Endodermal cell (in vitro differentiated cells): ENCODE data around the gene CLCN7. TPM values are rescaled to one million over a fixed set of nuclear protein-coding genes. Genes with fewer than 3 reads are reported as not detected.

Experiments used
- DNase-seq: peaks from one replicate; pipeline ENCODE4 v3.0.0-alpha.2; 2017
- H3K27ac ChIP-seq: 2 replicates; pipeline ENCODE4 v1.5.1; 2013; ENCODE audit warnings: mild to moderate bottlenecking, low read depth, low read length, moderate library complexity
- H3K27me3 ChIP-seq: 2 replicates; pipeline ENCODE4 v1.6.1; 2013; ENCODE audit warnings: mild to moderate bottlenecking, low read length, moderate library complexity; ENCODE audit not compliant: insufficient read depth, control insufficient read depth, poor library complexity, severe bottlenecking
- H3K36me3 ChIP-seq: 2 replicates; pipeline ENCODE4 v1.7.0; 2013; ENCODE audit warnings: mild to moderate bottlenecking, low read length, moderate library complexity; ENCODE audit not compliant: control insufficient read depth, insufficient read depth
- H3K4me1 ChIP-seq: one replicate; pipeline ENCODE4 v1.7.0; 2013; ENCODE audit warnings: low read length; ENCODE audit not compliant: control insufficient read depth, insufficient read depth
- H3K4me3 ChIP-seq: 2 replicates; pipeline ENCODE4 v1.5.1; 2013; ENCODE audit warnings: mild to moderate bottlenecking, low read length, moderate library complexity
- H3K9ac ChIP-seq: 2 replicates; pipeline ENCODE4 v1.6.1; 2013; ENCODE audit warnings: mild to moderate bottlenecking, low read length, moderate library complexity; ENCODE audit not compliant: poor library complexity, severe bottlenecking; ENCODE audit errors: extremely low read depth
- H3K9me3 ChIP-seq: 2 replicates; pipeline ENCODE4 v1.6.1; 2013; ENCODE audit warnings: mild to moderate bottlenecking, low read length, moderate library complexity; ENCODE audit not compliant: control insufficient read depth
- H3K27ac Mint-ChIP-seq: 2 replicates; pipeline ENCODE4 v1.8.0; 2020; ENCODE audit warnings: mixed read lengths
- H3K27me3 Mint-ChIP-seq: 2 replicates; pipeline ENCODE4 v1.8.0; 2021; ENCODE audit warnings: mild to moderate bottlenecking, mixed read lengths; ENCODE audit not compliant: insufficient read depth
- H3K36me3 Mint-ChIP-seq: 2 replicates; pipeline ENCODE4 v1.8.0; 2020; ENCODE audit warnings: low read depth, mixed read lengths
- H3K4me1 Mint-ChIP-seq: 2 replicates; pipeline ENCODE4 v1.8.0; 2020; ENCODE audit warnings: mixed read lengths
- H3K4me3 Mint-ChIP-seq: 2 replicates; pipeline ENCODE4 v1.8.0; 2020; ENCODE audit warnings: mild to moderate bottlenecking, moderate library complexity, mixed read lengths
- H3K9me3 Mint-ChIP-seq: 2 replicates; pipeline ENCODE4 v1.8.0; 2020; ENCODE audit warnings: mild to moderate bottlenecking, mixed read lengths
- WGBS, 2 experiments: methylation state at CpG; one replicate each; pipeline versions ENCODE4 v1.1.5 to v1.1.7; 2013; ENCODE audit warnings: missing lambda C conversion rate in 2 of 2, mixed read lengths in 1 of 2; ENCODE audit not compliant: insufficient coverage in 1 of 2, insufficient read length in 1 of 2; 5-methylcytosine and 5-hydroxymethylcytosine counted together
- total RNA-seq, 2 donors: library from RNA; stranded (reverse); fragmentation: NEBNext Ultra II Directional in 1 of 2; extraction: Animal tissue kit (Norgen Biotek cat#: 25700) in 1 of 2; gene quantifications; 2 replicates in 1 of 2; 3 replicates in 1 of 2; pipeline ENCODE4 v1.2.1, GENCODE V29; 2021
- TF ChIP-seq, protein P1 (sequence below): fragments of 200-600 bp; sonication (generic); conservative IDR thresholded peaks from 2 replicates; pipeline ENCODE4 v1.5.0; 2021; ENCODE audit warnings: antibody characterized with exemption, mild to moderate bottlenecking

CLCN7 gene
- total RNA-seq, 2 donors from 2014 or later, result 94.4 to 96.7 TPM

DNA sequence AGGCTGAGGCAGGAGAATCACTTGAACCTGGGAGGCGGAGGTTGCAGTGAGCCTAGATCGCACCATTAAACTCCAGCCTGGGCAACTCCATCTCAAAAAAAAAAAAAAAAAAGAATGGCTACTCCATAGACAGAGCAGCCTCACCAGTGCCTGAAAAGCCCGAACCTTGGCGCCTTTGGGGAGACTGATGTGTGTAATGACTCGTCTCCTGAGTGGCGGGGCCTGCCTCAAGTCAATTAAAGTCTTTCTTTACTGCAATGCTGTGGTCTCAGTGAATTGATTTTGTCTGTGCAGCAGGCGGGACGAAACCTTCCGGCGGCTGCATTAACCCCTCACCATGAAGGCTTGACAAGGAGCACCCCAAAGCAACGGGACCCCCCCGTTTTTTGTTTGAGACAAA is 50.8 kb downstream of the CLCN7 start:
- Histone ChIP-seq H3K4me3 (no peak overlapping the region), H3K27me3 (no peaks in the 10 kb centered on the region), H3K27ac (no peak overlapping the region), H3K36me3 (no peaks in the 10 kb centered on the region), H3K9me3 (peaks cover 6% of the 10 kb centered on the region), H3K9ac (no peak overlapping the region), H3K4me1 (peaks cover 3% of the 10 kb centered on the region)
- Mint-ChIP-seq H3K36me3 (no peaks in the 10 kb centered on the region), H3K9me3 (peaks cover 5% of the 10 kb centered on the region), H3K4me3 (no peak overlapping the region), H3K27me3 (no peaks in the 10 kb centered on the region), H3K27ac (no peak overlapping the region), H3K4me1 (peaks cover 6% of the 10 kb centered on the region)
- no peak for DNase-seq
- WGBS, 2 experiments, result 89 to 90% methylated on average over 10 to 12 of the region's 12 CpGs
- TF ChIP-seq, protein P1, sequence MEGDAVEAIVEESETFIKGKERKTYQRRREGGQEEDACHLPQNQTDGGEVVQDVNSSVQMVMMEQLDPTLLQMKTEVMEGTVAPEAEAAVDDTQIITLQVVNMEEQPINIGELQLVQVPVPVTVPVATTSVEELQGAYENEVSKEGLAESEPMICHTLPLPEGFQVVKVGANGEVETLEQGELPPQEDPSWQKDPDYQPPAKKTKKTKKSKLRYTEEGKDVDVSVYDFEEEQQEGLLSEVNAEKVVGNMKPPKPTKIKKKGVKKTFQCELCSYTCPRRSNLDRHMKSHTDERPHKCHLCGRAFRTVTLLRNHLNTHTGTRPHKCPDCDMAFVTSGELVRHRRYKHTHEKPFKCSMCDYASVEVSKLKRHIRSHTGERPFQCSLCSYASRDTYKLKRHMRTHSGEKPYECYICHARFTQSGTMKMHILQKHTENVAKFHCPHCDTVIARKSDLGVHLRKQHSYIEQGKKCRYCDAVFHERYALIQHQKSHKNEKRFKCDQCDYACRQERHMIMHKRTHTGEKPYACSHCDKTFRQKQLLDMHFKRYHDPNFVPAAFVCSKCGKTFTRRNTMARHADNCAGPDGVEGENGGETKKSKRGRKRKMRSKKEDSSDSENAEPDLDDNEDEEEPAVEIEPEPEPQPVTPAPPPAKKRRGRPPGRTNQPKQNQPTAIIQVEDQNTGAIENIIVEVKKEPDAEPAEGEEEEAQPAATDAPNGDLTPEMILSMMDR, result no peak

DNA sequence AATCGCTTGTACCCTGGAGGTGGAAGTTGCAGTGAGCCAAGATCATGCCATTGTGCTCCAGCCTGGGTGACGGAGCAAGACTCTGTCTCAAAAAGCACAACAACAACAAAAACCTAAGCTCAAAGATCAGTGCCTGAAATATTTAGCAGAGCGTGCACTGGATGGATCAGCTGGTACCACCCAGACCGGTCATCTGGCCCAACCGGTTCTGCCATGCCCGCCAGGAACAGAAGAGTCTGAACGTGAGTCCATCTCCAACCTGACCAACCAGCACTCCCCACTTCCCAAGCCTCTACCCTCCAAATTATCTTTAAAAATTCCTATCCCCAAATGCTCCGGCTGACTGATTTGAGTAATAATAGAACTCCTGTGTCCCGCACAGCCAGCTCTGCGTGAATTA is 52.8 kb downstream of the CLCN7 start:
- 90 to 96% methylated on average over 6 to 10 of the region's 10 CpGs for WGBS, 2 experiments
- H3K9me3 Mint-ChIP-seq, result peaks cover 5% of the 10 kb centered on the region
- Histone ChIP-seq H3K27me3 (no peaks in the 10 kb centered on the region), H3K9ac (no peak overlapping the region), H3K36me3 (peaks cover 4% of the 10 kb centered on the region), H3K4me1 (peaks cover 3% of the 10 kb centered on the region), H3K27ac (no peak overlapping the region), H3K9me3 (peaks cover 6% of the 10 kb centered on the region), H3K4me3 (no peak overlapping the region)
- peak overlapping the region; percentile 81 for H3K4me3 Mint-ChIP-seq
- no peak for DNase-seq
- no peaks in the 10 kb centered on the region for H3K36me3 Mint-ChIP-seq
- no peaks in the 10 kb centered on the region for H3K27me3 Mint-ChIP-seq
- H3K4me1 Mint-ChIP-seq, result peaks cover 6% of the 10 kb centered on the region
- TF ChIP-seq, protein P1, result no peak
- H3K27ac Mint-ChIP-seq, result peak overlapping the region; percentile 10

DNA sequence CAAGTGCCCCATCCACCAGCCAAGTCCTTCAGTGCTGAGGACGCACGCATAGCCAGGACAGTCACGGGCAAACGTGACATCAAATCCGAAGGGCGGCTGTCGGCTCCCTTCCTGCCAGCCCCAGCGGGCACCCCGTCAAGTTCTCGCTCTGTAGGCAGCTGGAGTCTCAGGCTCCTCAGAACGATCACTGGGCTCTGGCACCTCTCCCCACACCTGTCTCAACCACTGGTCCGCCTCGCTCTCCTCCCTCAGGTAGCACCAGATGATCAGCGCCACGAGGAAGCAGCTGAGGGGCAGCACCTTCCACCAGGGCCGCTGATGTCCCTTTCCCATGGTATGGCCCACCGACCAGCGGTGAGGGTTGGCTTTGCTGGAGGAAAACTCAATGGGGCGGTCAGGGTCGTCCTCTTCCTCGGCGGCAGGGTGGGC is 54.7 kb downstream of the CLCN7 start:
- peak overlapping the region; percentile 81 for H3K4me3 Mint-ChIP-seq
- H3K27ac Mint-ChIP-seq, result peak overlapping the region; percentile 95
- H3K27me3 Mint-ChIP-seq, result no peaks in the 10 kb centered on the region
- H3K9me3 ChIP-seq, result peaks cover 6% of the 10 kb centered on the region
- no peaks in the 10 kb centered on the region for H3K27me3 ChIP-seq
- H3K4me1 ChIP-seq, result peaks cover 3% of the 10 kb centered on the region
- WGBS, 2 experiments, result 0 to 4% methylated on average over 9 to 22 of the region's 22 CpGs
- TF ChIP-seq, protein P1, result no peak
- H3K36me3 Mint-ChIP-seq, result no peaks in the 10 kb centered on the region
- peak overlapping the region; percentile 87 for H3K9ac ChIP-seq
- no peak overlapping the region for H3K27ac ChIP-seq
- H3K4me1 Mint-ChIP-seq, result peaks cover 2% of the 10 kb centered on the region
- H3K36me3 ChIP-seq, result peaks cover 4% of the 10 kb centered on the region
- no peak for DNase-seq
- peaks cover 5% of the 10 kb centered on the region for H3K9me3 Mint-ChIP-seq
- peak overlapping the region; percentile 99 for H3K4me3 ChIP-seq
